GM18868 (cell line): Measurements from ENCODE around the gene NMRAL1.
A peak's percentile ranks its signal among the peaks of the same experiment; 100 is the strongest.

Experiments
- ATAC-seq: cut with Tn5 transposase; IDR thresholded peaks from one replicate; pipeline ENCODE4 v1.9.1; 2021; ENCODE audit warnings: mild to moderate bottlenecking, moderate library complexity; ENCODE audit not compliant: unreplicated experiment

The NMRAL1 gene

GRCh38 chr16:4426722-4427372, 47.6 kb downstream of the NMRAL1 start:
- no peak for ATAC-seq

DNA sequence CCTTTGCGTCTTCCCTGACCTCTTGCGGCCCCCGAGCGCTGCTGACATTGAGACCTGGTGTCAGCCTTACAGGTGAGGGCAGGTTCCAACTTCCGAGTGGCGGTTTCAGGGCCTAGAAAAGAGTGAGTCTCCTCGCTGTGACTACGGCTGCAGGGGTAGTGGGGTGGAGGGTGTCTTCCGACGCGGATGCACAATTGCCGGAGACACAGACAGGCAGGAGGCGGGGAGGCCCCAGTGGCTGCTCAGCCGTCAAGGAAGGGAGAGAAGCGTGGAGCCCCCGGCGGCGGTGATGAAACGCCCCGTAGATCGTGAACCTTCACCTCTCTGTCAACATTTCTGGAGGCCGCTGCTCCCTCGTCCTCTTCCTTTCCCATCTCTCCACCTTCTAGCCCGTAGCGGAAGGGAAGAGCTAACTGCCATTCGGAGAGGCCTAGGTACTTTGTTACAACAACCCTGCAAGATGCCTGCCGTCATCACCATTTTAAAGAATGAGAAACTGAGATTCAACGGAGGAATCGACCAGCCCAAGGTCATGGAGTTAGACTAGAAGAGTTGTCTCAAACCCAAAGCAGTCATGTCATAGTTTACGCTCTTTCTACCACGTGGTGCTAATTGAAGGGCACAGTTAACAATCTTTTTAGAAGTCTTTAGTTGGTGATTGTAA, 48.3 kb downstream of the NMRAL1 start:
- peak; percentile 27 for ATAC-seq

GRCh38 chr16:4425378-4426020, 48.9 kb downstream of the NMRAL1 start, which contains the start of gene DNAJA3:
Gene DNAJA3 (plus strand): TSS chr16:4425868. CDS start chr16:4425882, 14 bp downstream.
- ATAC-seq: peak; percentile 85

DNA sequence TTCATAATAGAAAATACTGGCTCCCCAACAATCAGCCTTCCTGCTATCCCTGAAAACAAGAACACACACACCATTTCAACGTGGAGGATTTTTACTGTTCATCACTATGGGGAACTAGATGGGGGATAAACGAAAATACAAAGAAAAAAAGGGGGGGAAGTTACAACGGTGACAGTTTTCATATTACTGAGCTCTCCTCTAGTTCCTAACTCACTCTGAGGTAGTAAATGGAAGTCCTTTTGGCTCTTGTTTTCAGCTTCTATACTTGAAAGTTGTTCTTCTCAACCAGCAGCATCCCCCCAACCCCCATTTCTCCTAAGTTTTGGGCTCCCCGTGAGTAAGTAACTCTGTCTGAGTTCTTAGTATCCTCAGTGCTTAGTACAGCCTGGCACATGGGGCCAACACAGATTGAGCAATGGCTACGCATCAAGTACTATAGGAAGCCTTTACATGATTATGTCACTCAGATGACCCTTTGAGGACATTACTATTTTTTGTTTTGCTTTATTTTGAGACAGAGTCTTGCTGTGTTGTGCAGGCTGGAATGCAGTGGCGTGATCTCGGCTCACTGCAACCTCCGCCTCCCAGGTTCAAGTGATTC, 53.8 kb downstream of the NMRAL1 start:
- no peak for ATAC-seq

DNA sequence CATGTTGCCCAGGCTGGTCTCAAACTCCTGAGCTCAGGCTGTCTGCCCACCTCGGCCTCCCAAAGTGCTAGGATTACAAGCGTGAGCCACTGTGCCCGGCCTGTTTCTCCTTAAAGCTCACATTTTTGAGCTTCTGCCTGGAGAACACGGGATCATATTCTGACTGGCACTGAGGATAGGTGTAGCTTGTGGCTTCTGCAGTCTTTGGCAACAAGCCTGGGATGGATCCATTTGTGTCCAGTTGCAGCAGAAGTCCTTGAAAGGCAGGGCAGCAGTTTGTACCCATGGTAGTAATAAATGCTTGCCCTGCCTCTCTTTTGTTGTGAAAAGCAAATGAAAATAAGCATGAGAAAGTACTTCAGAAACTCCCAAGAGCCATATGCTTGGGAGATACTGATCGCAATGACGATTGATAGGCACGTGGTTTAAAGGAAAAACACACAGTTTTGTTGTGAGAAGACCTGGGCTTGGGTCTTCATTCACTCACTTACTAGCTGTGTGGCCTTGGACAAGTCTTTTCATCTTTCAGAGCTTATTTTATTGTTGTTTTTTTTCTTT, 54.9 kb downstream of the NMRAL1 start:
- ATAC-seq: no peak

DNA sequence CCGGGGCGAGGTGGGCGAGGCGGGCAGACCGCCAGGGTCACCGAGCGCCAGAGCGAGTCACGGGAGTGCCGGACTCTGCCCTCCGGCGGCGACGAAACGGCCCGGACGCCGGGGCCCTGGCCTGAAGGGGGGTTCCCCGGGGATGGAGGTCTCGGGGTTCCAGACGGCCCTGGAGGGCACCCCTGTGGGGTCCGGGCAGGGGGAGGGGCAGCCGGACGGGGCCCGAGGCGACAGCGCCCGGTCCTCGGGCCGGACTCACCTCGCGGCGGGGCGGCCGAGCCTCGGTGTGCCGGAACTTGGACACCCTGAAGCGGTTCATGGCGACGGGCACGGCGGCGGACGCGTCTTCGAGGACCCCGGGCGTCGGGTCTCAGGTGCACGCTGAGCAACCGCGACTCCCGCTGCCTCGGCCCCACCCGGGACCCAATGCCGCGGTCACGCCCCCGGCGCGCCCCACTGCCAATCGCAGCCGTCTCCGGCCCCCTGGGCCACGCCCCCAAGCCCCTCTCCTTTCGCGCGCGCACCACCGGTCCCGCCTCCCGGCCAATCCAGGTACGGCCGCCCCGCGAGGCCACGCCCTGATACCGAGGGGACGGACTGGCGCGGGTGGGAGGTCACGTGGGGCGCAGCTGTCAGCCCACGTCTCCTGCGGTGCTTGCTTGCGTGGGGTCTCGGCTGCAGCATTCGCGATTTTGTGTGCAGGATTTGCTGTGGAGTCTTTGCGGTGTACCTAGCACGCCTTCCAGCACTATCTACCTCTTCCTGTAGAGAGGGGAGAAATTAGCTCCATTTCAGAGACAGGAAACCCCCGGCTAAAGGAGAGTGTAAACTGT, 58.0 kb downstream of the NMRAL1 start, which contains the start of gene CORO7:
Gene CORO7 (minus strand): TSS at position 397 of the 833 bp plus-strand sequence. CDS start 78 bp downstream, at position 319.
- peak; percentile 66 for ATAC-seq

DNA sequence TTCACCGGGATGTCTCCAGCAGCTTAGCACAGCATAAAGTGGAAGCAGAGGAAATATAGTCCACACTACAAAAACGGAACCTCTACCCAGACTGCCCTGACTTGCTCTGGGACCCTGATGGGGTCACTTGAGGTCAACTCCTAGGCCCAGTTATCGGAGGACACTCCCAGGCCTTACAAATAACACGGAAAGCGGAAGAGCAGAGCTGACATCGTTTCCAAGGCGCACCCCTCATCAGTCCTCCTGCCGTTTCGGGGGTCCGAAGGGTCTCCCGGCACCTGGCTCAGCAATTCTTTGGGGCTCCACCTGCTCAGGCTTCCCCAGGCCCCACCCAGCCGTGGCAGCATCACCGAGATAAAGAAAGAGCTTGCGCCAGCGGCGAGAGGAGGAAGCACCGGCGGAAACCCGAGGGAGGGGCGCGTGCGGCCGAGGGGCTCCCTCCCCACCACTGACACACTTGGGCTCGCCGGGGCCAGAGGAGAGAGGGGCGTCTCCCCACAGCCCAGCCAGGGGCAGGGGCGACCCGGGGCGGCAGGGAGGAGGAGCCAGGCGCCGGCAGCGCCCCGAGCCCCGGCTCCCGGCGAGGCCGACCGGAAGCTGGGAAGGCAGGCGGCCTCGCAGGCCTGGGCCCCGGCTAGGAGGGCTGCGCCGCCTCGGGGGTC, 58.8 kb downstream of the NMRAL1 start:
- ATAC-seq: no peak

GRCh38 chr16:4414187-4414917, 60.1 kb downstream of the NMRAL1 start:
- ATAC-seq: peak; percentile 71

DNA sequence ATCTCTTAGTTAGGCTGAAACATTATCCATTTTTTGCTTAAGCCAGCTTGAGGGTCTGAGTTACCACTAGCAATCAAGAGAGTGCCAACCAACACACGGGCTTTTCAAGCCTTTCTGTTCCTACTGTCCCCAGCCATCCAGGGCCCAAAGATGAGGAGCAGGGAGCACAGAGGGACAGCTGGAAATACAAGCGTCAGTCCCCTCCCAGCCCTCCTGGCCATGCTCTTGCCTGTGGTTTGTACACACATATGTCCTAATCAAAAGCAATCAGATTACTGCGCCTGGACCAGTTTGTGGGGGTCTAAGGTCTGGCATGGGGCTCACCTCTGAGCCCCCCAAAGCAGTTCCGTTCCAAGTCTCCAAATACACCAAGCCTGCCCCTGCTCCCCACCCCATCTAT, 61.6 kb downstream of the NMRAL1 start:
- ATAC-seq: no peak

GRCh38 chr16:4412159-4412558, 62.3 kb downstream of the NMRAL1 start:
- ATAC-seq: no peak
